Esophagus muscularis mucosa (tissue), 4 donors: Measurements from ENCODE around the gene PDSS2. TPM values are rescaled to one million over a fixed set of nuclear protein-coding genes. Genes with fewer than 3 reads are reported as not detected.

Experiments used
- DNase-seq: peaks from one replicate; pipeline ENCODE4 v3.0.0-alpha.2; 2017; ENCODE audit errors: extremely low spot score
- H3K27ac ChIP-seq, 4 donors: fragments of 200-600 bp; sonication (generic); replicated peaks in 1 of 4; 1 replicate in 3 of 4; 2 replicates in 1 of 4; pipeline ENCODE4 v1.5.1; 2016 to 2019; ENCODE audit warnings: mild to moderate bottlenecking in 1 of 4
- H3K27me3 ChIP-seq, 4 donors: fragments of 200-600 bp; sonication (generic); one replicate each; pipeline versions ENCODE4 v1.5.1 to v1.6.0; 2016 to 2019
- H3K36me3 ChIP-seq, 4 donors: fragments of 200-600 bp; sonication (generic); one replicate each; pipeline ENCODE4 v1.5.1; 2016 to 2019
- H3K4me1 ChIP-seq, 4 donors: fragments of 200-600 bp; sonication (generic); one replicate each; pipeline ENCODE4 v1.5.1; 2016 to 2019
- H3K4me3 ChIP-seq, 4 donors: fragments of 200-600 bp; sonication (generic); 1 replicate in 2 of 4; 2 replicates in 2 of 4; pipeline ENCODE4 v1.5.1; 2016 to 2019; ENCODE audit warnings: mild to moderate bottlenecking in 4 of 4, moderate library complexity in 1 of 4
- H3K9me3 ChIP-seq, 4 donors: fragments of 200-600 bp; sonication (generic); 1 replicate in 3 of 4; 2 replicates in 1 of 4; pipeline ENCODE4 v1.5.1; 2016 to 2019
- EP300 ChIP-seq: sonication (generic); formaldehyde crosslinking; IDR thresholded peaks from one replicate; pipeline ENCODE4 v1.6.1; 2017; ENCODE audit warnings: antibody characterized with exemption
- POLR2A ChIP-seq: fragments of 450-650 bp; IDR thresholded peaks from one replicate; pipeline ENCODE4 v1.6.1; 2017; ENCODE audit warnings: antibody characterized with exemption, moderate library complexity, mild to moderate bottlenecking, low read depth
- POLR2AphosphoS5 ChIP-seq, 2 donors: sonication (generic); formaldehyde crosslinking; IDR thresholded peaks; one replicate each; pipeline ENCODE4 v1.6.1; 2017; ENCODE audit warnings: antibody characterized with exemption in 2 of 2
- WGBS: methylation state at CpG from one replicate; pipeline ENCODE4 v1.1.5; 2018; 5-methylcytosine and 5-hydroxymethylcytosine counted together
- intact Hi-C: fragments of 100-400 bp; cut with DNase I; formaldehyde crosslinking; loops from one replicate; pipeline ENCODE4 v1.15.1; 2023
- total RNA-seq, 4 donors: library from RNA; depleted of rRNA; stranded (reverse); fragments of >200 nt; gene quantifications; one replicate each; pipeline versions ENCODE4 v1.1.0 to v1.2.1, GENCODE V29; 2016
- TF ChIP-seq, protein P1 (sequence below), 3 experiments: fragments of 200-600 bp in 2 of 3; fragments of 450-650 bp in 1 of 3; sonication (generic) in 2 of 3; IDR thresholded peaks; one replicate each; pipeline ENCODE4 v1.5.1; 2017 to 2019; ENCODE audit warnings: antibody characterized with exemption in 3 of 3, mild to moderate bottlenecking in 2 of 3, moderate library complexity in 1 of 3

PDSS2 gene
- total RNA-seq, 4 donors from 2014 or later = 6.6 to 10.8 (median 8.7) TPM

DNA sequence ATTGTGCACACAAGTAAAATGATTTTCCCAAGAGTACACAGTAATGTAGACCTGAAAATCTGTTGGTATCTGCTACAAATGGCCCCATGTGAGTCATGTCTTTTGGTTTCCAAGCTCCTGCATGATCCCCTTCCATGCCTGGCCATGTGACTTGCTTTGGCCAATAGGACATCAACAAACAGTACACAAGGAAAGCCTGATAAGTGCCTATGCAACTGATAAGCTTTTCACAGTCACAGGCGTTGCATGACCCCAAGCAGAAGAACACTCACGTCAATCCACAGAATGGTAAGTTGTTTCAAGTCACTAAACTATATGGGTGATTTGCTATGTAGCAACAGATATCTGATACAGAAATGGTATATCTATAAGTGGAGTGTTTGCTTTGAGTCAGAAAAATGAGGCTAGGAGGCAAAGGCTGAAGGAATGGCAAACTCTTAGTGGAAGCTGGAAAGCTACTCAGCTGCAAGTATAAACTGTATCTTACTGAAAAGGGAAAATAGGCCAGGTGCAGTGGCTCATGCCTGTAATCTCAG lies 184.0 kb downstream of the PDSS2 start:
- Histone ChIP-seq H3K27ac (no peak overlapping the region), H3K4me3 (no peak overlapping the region), H3K36me3 (no peaks in the 10 kb centered on the region), H3K27me3 (no peaks in the 10 kb centered on the region), H3K9me3 (no peaks in the 10 kb centered on the region), H3K4me1 (no peaks in the 10 kb centered on the region)
- intact Hi-C loops = no loop called here
- 100% methylated on average over 2 of the region's 2 CpGs for WGBS
- no peak for TF ChIP-seq POLR2AphosphoS5 (IDR thresholded peaks at IDR 0.05)
- TF ChIP-seq POLR2A = no peak
- no peak for TF ChIP-seq EP300
- TF ChIP-seq, protein P1, sequence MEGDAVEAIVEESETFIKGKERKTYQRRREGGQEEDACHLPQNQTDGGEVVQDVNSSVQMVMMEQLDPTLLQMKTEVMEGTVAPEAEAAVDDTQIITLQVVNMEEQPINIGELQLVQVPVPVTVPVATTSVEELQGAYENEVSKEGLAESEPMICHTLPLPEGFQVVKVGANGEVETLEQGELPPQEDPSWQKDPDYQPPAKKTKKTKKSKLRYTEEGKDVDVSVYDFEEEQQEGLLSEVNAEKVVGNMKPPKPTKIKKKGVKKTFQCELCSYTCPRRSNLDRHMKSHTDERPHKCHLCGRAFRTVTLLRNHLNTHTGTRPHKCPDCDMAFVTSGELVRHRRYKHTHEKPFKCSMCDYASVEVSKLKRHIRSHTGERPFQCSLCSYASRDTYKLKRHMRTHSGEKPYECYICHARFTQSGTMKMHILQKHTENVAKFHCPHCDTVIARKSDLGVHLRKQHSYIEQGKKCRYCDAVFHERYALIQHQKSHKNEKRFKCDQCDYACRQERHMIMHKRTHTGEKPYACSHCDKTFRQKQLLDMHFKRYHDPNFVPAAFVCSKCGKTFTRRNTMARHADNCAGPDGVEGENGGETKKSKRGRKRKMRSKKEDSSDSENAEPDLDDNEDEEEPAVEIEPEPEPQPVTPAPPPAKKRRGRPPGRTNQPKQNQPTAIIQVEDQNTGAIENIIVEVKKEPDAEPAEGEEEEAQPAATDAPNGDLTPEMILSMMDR (IDR thresholded peaks at IDR 0.05) = no peak
- no peak for DNase-seq

DNA sequence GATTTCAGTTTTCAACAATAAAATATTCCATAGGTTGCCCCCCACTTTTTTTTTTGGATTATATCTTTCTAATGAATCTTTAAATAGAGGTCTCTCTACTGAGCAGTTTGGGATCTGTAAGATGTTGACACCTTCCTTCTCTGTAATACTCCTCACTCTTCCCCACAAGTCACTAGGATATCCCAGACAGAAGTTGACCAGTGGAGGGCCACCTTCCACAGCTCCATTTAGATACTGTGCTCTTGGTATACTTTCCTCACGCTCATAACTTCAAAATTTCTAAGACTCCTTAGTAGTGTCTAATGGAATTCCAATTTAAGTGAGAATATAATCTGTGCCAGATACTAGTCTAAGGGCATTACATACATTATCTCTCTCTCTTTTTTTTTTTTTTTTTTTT lies 185.1 kb downstream of the PDSS2 start:
- Histone ChIP-seq H3K4me1 (no peaks in the 10 kb centered on the region), H3K9me3 (no peaks in the 10 kb centered on the region), H3K4me3 (no peak overlapping the region), H3K36me3 (no peaks in the 10 kb centered on the region), H3K27ac (no peak overlapping the region), H3K27me3 (no peaks in the 10 kb centered on the region)
- TF ChIP-seq POLR2AphosphoS5 (IDR thresholded peaks at IDR 0.05) (no peak), POLR2A (no peak), EP300 (no peak)
- TF ChIP-seq, protein P1 (IDR thresholded peaks at IDR 0.05) = no peak
- WGBS = 95% methylated on average over 1 of the region's 1 CpG
- intact Hi-C loops = no loop called here
- DNase-seq = no peak

DNA sequence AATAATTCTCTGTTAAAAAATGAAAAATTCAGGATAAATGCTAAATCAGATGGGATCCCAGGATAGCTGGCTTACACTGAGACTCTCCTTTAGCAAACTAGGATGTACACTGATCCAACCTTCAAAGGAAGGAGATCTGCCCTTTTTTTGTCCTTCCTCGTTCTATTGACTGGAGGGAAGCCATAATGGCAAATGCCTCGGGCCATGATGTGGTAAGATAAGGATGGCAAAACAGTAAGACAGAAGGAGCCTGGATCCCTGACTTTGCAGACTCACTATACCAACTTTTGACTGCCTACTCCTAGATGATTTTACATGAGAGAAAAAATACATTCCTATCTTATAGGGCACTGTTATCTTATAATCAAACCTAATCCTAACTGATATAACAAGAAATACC lies 187.1 kb downstream of the PDSS2 start:
- no peak for DNase-seq
- H3K27ac ChIP-seq = no peak overlapping the region
- no peaks in the 10 kb centered on the region for H3K36me3 ChIP-seq
- H3K27me3 ChIP-seq = no peaks in the 10 kb centered on the region
- H3K4me1 ChIP-seq = no peaks in the 10 kb centered on the region
- no peaks in the 10 kb centered on the region for H3K9me3 ChIP-seq
- no peak overlapping the region for H3K4me3 ChIP-seq
- intact Hi-C loops = no loop called here
- WGBS = 94% methylated on average over 2 of the region's 2 CpGs
- TF ChIP-seq, protein P1 (IDR thresholded peaks at IDR 0.05) = no peak
- TF ChIP-seq POLR2A (no peak), POLR2AphosphoS5 (IDR thresholded peaks at IDR 0.05) (no peak), EP300 (no peak)

DNA sequence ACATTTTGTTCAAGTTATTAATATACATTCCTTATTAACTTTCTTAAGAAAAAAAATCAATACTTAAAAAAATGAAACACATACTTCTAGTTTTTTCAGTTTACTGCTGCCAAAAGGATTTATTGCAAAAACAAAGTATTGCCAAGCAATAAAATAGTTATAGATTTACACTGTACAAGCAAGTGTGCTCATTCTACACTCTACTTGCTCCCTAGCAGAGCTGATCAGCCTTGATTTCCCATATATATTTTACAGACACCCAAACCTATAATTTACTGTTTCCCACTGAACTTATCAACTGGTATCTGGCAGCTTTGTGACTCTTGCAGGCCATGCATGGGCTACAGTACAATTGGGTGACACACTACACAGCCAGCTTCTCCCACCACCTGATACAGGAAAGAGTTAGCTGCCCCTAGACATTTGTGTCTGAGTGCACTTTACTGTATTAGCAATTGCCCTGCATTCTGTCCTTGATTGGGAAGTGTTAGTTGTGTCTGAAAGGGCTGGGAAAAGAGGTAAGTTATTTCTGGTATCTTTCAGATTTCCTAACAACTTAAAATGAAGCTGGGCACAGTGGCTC lies 188.1 kb downstream of the PDSS2 start:
- H3K4me3 ChIP-seq = no peak overlapping the region
- no peaks in the 10 kb centered on the region for H3K9me3 ChIP-seq
- no peaks in the 10 kb centered on the region for H3K36me3 ChIP-seq
- TF ChIP-seq POLR2A (no peak), POLR2AphosphoS5 (IDR thresholded peaks at IDR 0.05) (no peak), EP300 (no peak)
- TF ChIP-seq, protein P1 (IDR thresholded peaks at IDR 0.05) = no peak
- DNase-seq = no peak
- H3K27ac ChIP-seq = no peak overlapping the region
- H3K27me3 ChIP-seq = no peaks in the 10 kb centered on the region
- intact Hi-C loops = no loop called here
- H3K4me1 ChIP-seq = no peaks in the 10 kb centered on the region

DNA sequence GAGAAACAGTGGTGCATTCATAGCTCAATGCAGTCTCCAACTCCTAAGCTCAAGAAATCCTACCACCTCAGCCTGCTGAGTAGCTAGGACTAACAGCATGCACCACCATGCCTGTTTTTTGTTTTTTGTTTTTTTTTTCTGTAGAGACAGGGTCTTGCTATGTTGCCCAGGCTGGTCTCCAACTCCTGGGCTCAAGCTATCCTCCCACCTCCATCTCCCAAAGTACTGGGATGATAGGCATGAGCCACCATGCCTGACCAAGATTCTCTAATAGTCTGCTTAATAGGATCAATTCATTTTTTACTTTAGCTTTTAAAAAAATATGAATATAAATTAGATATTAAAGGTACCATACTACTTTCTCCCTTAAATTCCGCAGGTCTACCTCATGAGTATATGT lies 191.7 kb downstream of the PDSS2 start:
- intact Hi-C loops = no loop called here
- no peaks in the 10 kb centered on the region for H3K9me3 ChIP-seq
- 100% methylated on average over 1 of the region's 1 CpG for whole genome bisulfite sequencing

More for the DNA sequence above, 191.7 kb downstream of the PDSS2 start:
- Histone ChIP-seq H3K27me3 (no peaks in the 10 kb centered on the region), H3K27ac (no peak overlapping the region), H3K4me1 (no peaks in the 10 kb centered on the region), H3K4me3 (no peak overlapping the region), H3K36me3 (no peaks in the 10 kb centered on the region)
- no peak for DNase-seq
- TF ChIP-seq POLR2A (no peak), EP300 (no peak), POLR2AphosphoS5 (IDR thresholded peaks at IDR 0.05) (no peak)
- TF ChIP-seq, protein P1 (IDR thresholded peaks at IDR 0.05) = no peak
